Type B pancreatic cell (in vitro differentiated cells): Measurements from ENCODE around the gene PHF19. TPM values are rescaled to one million over a fixed set of nuclear protein-coding genes. Genes with fewer than 3 reads are reported as not detected.

ENCODE experiments used
- DNase-seq: peaks from one replicate; pipeline ENCODE4 v3.0.0; 2021; ENCODE audit warnings: mixed read lengths; ENCODE audit not compliant: unreplicated experiment; ENCODE audit errors: extremely low spot score
- H3K27ac Mint-ChIP-seq: 2 replicates; pipeline ENCODE4 v1.8.0; 2021; ENCODE audit warnings: mild to moderate bottlenecking, mixed read lengths
- H3K27me3 Mint-ChIP-seq: 2 replicates; pipeline ENCODE4 v1.8.0; 2021; ENCODE audit warnings: mixed read lengths
- H3K36me3 Mint-ChIP-seq: 2 replicates; pipeline ENCODE4 v1.8.0; 2021; ENCODE audit warnings: mixed read lengths
- H3K4me1 Mint-ChIP-seq: one replicate; pipeline ENCODE4 v1.8.0; 2021; ENCODE audit warnings: mixed read lengths; ENCODE audit not compliant: unreplicated experiment
- H3K4me3 Mint-ChIP-seq: 2 replicates; pipeline ENCODE4 v1.8.0; 2021; ENCODE audit warnings: mild to moderate bottlenecking, mixed read lengths
- H3K9me3 Mint-ChIP-seq: 2 replicates; pipeline ENCODE4 v1.8.0; 2021; ENCODE audit warnings: mixed read lengths
- CTCF ChIP-seq: fragments of 200-600 bp; sonication (generic); conservative IDR thresholded peaks from 2 replicates; pipeline ENCODE4 v1.5.0; 2021; ENCODE audit warnings: antibody characterized with exemption, mild to moderate bottlenecking
- total RNA-seq: library from RNA; stranded (reverse); gene quantifications from 2 replicates; pipeline ENCODE4 v1.2.1, GENCODE V29; 2021; ENCODE audit warnings: low replicate concordance

Gene PHF19
- total RNA-seq, 1 donor from 2014 or later: 39.6 TPM

GRCh38 chr9:120869360-120869687 is 7.7 kb downstream of the PHF19 start:
- Mint-ChIP-seq H3K36me3 (peaks cover 8% of the 10 kb centered on the region), H3K4me1 (peaks cover 15% of the 10 kb centered on the region), H3K27me3 (no peaks in the 10 kb centered on the region), H3K9me3 (no peaks in the 10 kb centered on the region), H3K27ac (peak overlapping the region; percentile 89), H3K4me3 (peak overlapping the region; percentile 89)
- no peak for TF ChIP-seq CTCF
- DNase-seq: no peak

DNA sequence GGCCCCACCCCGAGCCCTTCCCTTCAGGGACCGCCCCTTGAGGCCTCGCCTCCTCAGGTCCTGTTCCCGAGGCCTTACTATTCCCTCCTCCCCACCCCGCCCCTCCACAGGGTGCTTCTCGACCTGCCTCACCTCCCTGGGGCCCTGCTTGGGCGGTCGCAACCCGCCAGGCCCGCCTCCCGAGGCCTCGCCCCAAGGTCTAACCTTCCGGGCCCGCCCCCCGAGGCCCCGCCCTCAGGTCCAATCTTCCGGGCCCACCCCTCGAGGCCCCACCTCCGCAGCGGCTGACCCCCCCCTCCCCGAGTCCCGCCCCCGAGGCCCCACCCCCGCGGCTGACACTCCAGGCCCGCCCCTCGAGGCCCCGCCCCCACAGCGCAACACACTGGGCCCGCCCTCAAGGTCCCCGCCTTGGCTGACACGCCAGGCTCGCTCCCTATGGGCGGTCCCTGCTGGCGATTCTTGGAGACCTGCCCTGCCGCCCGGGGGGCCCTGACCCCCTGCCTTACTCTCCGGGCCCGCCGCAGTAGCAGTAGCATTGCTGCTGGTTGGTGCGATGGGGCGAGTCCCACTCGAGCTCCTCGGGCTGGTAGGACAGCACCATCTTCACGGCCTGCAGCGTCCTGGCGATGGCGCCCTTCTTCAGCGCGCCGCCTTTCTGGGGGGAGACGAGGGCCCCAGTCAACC is 8.2 kb downstream of the PHF19 start:
- Mint-ChIP-seq H3K4me3 (peak overlapping the region; percentile 89), H3K27me3 (no peaks in the 10 kb centered on the region), H3K9me3 (no peaks in the 10 kb centered on the region), H3K4me1 (peaks cover 15% of the 10 kb centered on the region), H3K36me3 (peaks cover 7% of the 10 kb centered on the region), H3K27ac (peak overlapping the region; percentile 89)
- DNase-seq: peak; percentile 93
- peak; percentile 34 for TF ChIP-seq CTCF

DNA sequence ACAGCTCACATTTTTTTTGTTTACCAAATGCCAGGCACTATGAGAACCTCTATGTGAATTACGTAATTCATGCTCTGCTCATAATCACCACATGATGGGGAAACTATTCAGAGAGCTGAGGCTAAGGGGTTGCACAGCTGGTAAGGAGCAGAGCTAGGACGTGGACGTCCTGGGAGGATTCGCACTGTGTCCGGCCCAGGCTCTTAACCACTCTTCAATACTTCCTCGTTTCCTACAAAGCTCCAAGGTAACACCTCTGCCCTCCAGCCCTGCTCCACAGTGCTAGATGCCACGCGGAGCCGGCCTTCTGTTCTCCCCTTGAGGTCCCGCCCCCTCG is 8.7 kb downstream of the PHF19 start:
- DNase-seq: no peak
- no peak for TF ChIP-seq CTCF
- Mint-ChIP-seq H3K9me3 (no peaks in the 10 kb centered on the region), H3K4me3 (peak overlapping the region; percentile 70), H3K36me3 (peaks cover 4% of the 10 kb centered on the region), H3K27ac (peak overlapping the region; percentile 40), H3K27me3 (no peaks in the 10 kb centered on the region), H3K4me1 (peaks cover 10% of the 10 kb centered on the region)

DNA sequence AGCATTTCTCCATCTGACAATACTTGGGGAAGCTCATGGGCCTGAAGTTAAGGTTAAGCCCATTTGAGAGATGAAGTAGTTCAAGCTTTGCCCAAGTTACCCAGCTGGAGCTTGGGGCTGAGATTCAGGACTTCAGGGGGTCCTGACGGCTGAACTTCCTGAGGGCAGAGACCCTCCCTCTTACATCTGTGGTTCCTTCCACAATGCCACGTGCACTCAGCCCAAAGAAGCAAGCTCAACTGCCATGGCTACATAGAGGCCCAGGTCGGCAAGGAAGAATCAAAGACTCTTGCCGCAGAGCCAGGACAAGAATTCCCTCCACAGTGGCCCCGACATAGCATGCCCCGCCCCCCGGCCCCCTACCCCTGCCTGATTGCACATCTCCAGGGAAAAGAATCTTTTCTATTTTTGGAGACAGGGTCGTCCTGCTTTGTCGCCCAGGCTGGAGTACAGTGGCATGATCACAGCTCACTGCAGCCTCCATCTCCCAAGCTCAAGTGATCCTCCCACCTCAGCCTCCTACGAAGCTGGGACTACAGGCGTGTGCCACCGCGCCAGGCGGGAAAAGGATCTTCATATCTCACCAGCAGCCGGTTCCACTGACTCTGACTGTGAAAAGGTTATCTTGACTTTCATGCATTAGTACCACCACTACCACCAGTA is 9.2 kb downstream of the PHF19 start:
- Mint-ChIP-seq H3K4me1 (peaks cover 10% of the 10 kb centered on the region), H3K9me3 (no peaks in the 10 kb centered on the region), H3K4me3 (peak overlapping the region; percentile 70), H3K27me3 (no peaks in the 10 kb centered on the region), H3K27ac (peak overlapping the region; percentile 40), H3K36me3 (peaks cover 9% of the 10 kb centered on the region)
- no peak for DNase-seq
- no peak for TF ChIP-seq CTCF

- Mint-ChIP-seq H3K9me3 (no peaks in the 10 kb centered on the region), H3K4me1 (peaks cover 10% of the 10 kb centered on the region), H3K36me3 (peaks cover 8% of the 10 kb centered on the region), H3K4me3 (no peak overlapping the region), H3K27me3 (no peaks in the 10 kb centered on the region), H3K27ac (peak overlapping the region; percentile 32)
- TF ChIP-seq CTCF: no peak
- DNase-seq: no peak
Measured at GRCh38 chr9:120866651-120867050, 10.3 kb downstream of the PHF19 start.
